Caco-2 (cell line): ENCODE measurements around the gene NEURL2. TPM values are rescaled to one million over a fixed set of nuclear protein-coding genes. Genes with fewer than 3 reads are reported as not detected.

Experiments
- BruUV-seq: library from RNA; stranded (reverse); fragments of 400-500 nt; replicated peaks from 2 replicates; lab custom pipeline; 2021; lab: Mats Ljungman, UMichigan
- CTCF ChIA-PET: fragments of 300-600 bp; sonication (Branson Sonifier 250); formaldehyde crosslinking; loops from one replicate; lab custom pipeline; 2022; ENCODE audit warnings: antibody characterized with exemption; lab: Charles Lee
- POLR2A ChIA-PET: fragments of 300-600 bp; sonication (Branson Sonifier 250); formaldehyde crosslinking; loops from one replicate; lab custom pipeline; 2022; ENCODE audit warnings: antibody characterized with exemption; lab: Charles Lee
- DNase-seq, 2 experiments: peaks; one replicate each; pipeline versions ENCODE4 v3.0.0 to v3.0.0-alpha.2; 2020 to 2022
- H3K27me3 ChIP-seq: replicated peaks from 2 replicates; pipeline ENCODE4 v1.6.0; 2011; ENCODE audit warnings: low read length; ENCODE audit not compliant: control insufficient read depth, insufficient read depth
- H3K36me3 ChIP-seq: 2 replicates; pipeline ENCODE4 v1.5.1; 2011; ENCODE audit warnings: low read length; ENCODE audit not compliant: control insufficient read depth, insufficient read depth
- H3K4me1 ChIP-seq: fragments of 250-450 bp; sonication (Bioruptor Pico); 2 replicates; pipeline ENCODE4 v1.5.1; 2020; ENCODE audit warnings: mild to moderate bottlenecking
- H3K4me3 ChIP-seq: 2 replicates; pipeline ENCODE4 v1.5.1; 2011; ENCODE audit warnings: low read depth, mild to moderate bottlenecking, control low read depth, low read length
- H3K9me3 ChIP-seq: fragments of 250-450 bp; sonication (Bioruptor Pico); 2 replicates; pipeline ENCODE4 v1.5.1; 2020; ENCODE audit warnings: mild to moderate bottlenecking, moderate library complexity
- H3K27ac Mint-ChIP-seq: one replicate; pipeline ENCODE4 v1.8.0; 2022; ENCODE audit warnings: mixed read lengths; ENCODE audit not compliant: unreplicated experiment
- H3K27me3 Mint-ChIP-seq: one replicate; pipeline ENCODE4 v1.8.0; 2022; ENCODE audit warnings: mixed read lengths; ENCODE audit not compliant: insufficient read depth, unreplicated experiment
- H3K36me3 Mint-ChIP-seq: one replicate; pipeline ENCODE4 v1.8.0; 2022; ENCODE audit warnings: mild to moderate bottlenecking, mixed read lengths; ENCODE audit not compliant: insufficient read depth, unreplicated experiment
- H3K4me1 Mint-ChIP-seq: one replicate; pipeline ENCODE4 v1.8.0; 2022; ENCODE audit warnings: low read depth, mixed read lengths; ENCODE audit not compliant: unreplicated experiment
- H3K4me3 Mint-ChIP-seq: one replicate; pipeline ENCODE4 v1.8.0; 2022; ENCODE audit warnings: mild to moderate bottlenecking, moderate library complexity, mixed read lengths; ENCODE audit not compliant: unreplicated experiment
- H3K9me3 Mint-ChIP-seq: one replicate; pipeline ENCODE4 v1.8.0; 2022; ENCODE audit warnings: mixed read lengths; ENCODE audit not compliant: unreplicated experiment
- CTCF ChIP-seq, 2 experiments: fragments of 200-600 bp in 1 of 2; IDR thresholded peaks; 1 replicate in 1 of 2; 2 replicates in 1 of 2; pipeline versions ENCODE4 v1.5.1 to v1.8.0; 2011 to 2022; ENCODE audit warnings: antibody characterized with exemption in 1 of 2, control low read depth in 1 of 2, inconsistent platforms in 1 of 2, low read depth in 1 of 2, low read length in 1 of 2, mild to moderate bottlenecking in 1 of 2, moderate library complexity in 1 of 2; ENCODE audit not compliant: insufficient read depth in 1 of 2, severe bottlenecking in 1 of 2, unreplicated experiment in 1 of 2
- intact Hi-C: fragments of 100-400 bp; cut with micrococcal nuclease; formaldehyde crosslinking; loops from one replicate; pipeline ENCODE4 v1.10.0; 2022; ENCODE audit not compliant: unreplicated experiment
- total RNA-seq: library from RNA; stranded (reverse); gene quantifications from 2 replicates; pipeline ENCODE4 v1.2.3, GENCODE V29; 2022

The NEURL2 gene
- total RNA-seq, 1 experiment from 2014 or later, result 12.6 TPM

GRCh38 chr20:45908084-45908483 is 17.1 kb upstream of the NEURL2 start:
- Mint-ChIP-seq H3K27me3 (no peaks in the 10 kb centered on the region), H3K9me3 (no peaks in the 10 kb centered on the region), H3K4me3 (no peak overlapping the region), H3K36me3 (peaks cover 19% of the 10 kb centered on the region), H3K4me1 (peaks cover 13% of the 10 kb centered on the region), H3K27ac (no peak overlapping the region)
- H3K4me1 ChIP-seq, result peaks cover 12% of the 10 kb centered on the region
- no peak for TF ChIP-seq CTCF (IDR thresholded peaks at IDR 0.05; ENCODE audit: insufficient read depth in 1 of 2, low read depth in 1 of 2, low read length in 1 of 2, severe bottlenecking in 1 of 2, unreplicated experiment in 1 of 2)
- CTCF ChIA-PET, result interaction anchor here (0.9 kb wide), 2 partner anchors 25 to 62 kb away, joined by 3 read pairs; no protein-coding TSS in a partner anchor
- BruUV-seq, result no TSS peak
- H3K27me3 ChIP-seq, result no peaks in the 10 kb centered on the region
- H3K36me3 ChIP-seq, result no peaks in the 10 kb centered on the region
- no peak overlapping the region for H3K4me3 ChIP-seq
- no peak for DNase-seq
- POLR2A ChIA-PET, result interaction anchor here (0.7 kb wide), 1 partner anchor 38 kb away, joined by 3 read pairs; no protein-coding TSS in a partner anchor
- intact Hi-C loops, result no loop called here
- no peaks in the 10 kb centered on the region for H3K9me3 ChIP-seq

GRCh38 chr20:45907219-45907948 is 16.4 kb upstream of the NEURL2 start:
- Histone ChIP-seq H3K36me3 (no peaks in the 10 kb centered on the region), H3K4me3 (no peak overlapping the region), H3K9me3 (no peaks in the 10 kb centered on the region), H3K27me3 (no peaks in the 10 kb centered on the region), H3K4me1 (peaks cover 10% of the 10 kb centered on the region)
- H3K27ac Mint-ChIP-seq, result no peak overlapping the region
- BruUV-seq, result no TSS peak
- POLR2A ChIA-PET, result interaction anchor here (0.7 kb wide), 1 partner anchor 37 kb away, joined by 3 read pairs; no protein-coding TSS in a partner anchor
- peaks cover 19% of the 10 kb centered on the region for H3K36me3 Mint-ChIP-seq
- no peaks in the 10 kb centered on the region for H3K9me3 Mint-ChIP-seq
- CTCF ChIA-PET, result interaction anchor here (0.9 kb wide), 2 partner anchors 26 to 62 kb away, joined by 3 read pairs; no protein-coding TSS in a partner anchor
- no peak for TF ChIP-seq CTCF (IDR thresholded peaks at IDR 0.05; ENCODE audit: insufficient read depth in 1 of 2, low read depth in 1 of 2, low read length in 1 of 2, severe bottlenecking in 1 of 2, unreplicated experiment in 1 of 2)
- no peak overlapping the region for H3K4me3 Mint-ChIP-seq
- intact Hi-C loops, result no loop called here
- DNase-seq, result no peak
- H3K4me1 Mint-ChIP-seq, result peaks cover 13% of the 10 kb centered on the region
- no peaks in the 10 kb centered on the region for H3K27me3 Mint-ChIP-seq

GRCh38 chr20:45905505-45906079 is 14.6 kb upstream of the NEURL2 start:
- no peak overlapping the region for H3K27ac Mint-ChIP-seq
- intact Hi-C loops, result no loop called here
- H3K4me3 ChIP-seq, result no peak overlapping the region
- H3K4me3 Mint-ChIP-seq, result no peak overlapping the region
- no peaks in the 10 kb centered on the region for H3K27me3 Mint-ChIP-seq
- H3K36me3 Mint-ChIP-seq, result peaks cover 5% of the 10 kb centered on the region
- TF ChIP-seq CTCF (IDR thresholded peaks at IDR 0.05; ENCODE audit: insufficient read depth in 1 of 2, low read depth in 1 of 2, low read length in 1 of 2, severe bottlenecking in 1 of 2, unreplicated experiment in 1 of 2), result no peak
- CTCF ChIA-PET, result interaction anchor here (0.6 to 1.4 kb wide), 6 partner anchors 14 to 64 kb away, joined by 3 to 7 read pairs (median 3); partner anchors contain the start of genes CTSA and NEURL2
- POLR2A ChIA-PET, result interaction anchor here (0.5 to 1.2 kb wide), 5 partner anchors 16 to 177 kb away, joined by 3 to 12 read pairs (median 3); partner anchors contain the start of gene PCIF1
- H3K4me1 Mint-ChIP-seq, result peaks cover 9% of the 10 kb centered on the region
- BruUV-seq, result no TSS peak
- H3K4me1 ChIP-seq, result no peaks in the 10 kb centered on the region
- no peak for DNase-seq
- H3K36me3 ChIP-seq, result no peaks in the 10 kb centered on the region
- H3K9me3 ChIP-seq, result no peaks in the 10 kb centered on the region
- no peaks in the 10 kb centered on the region for H3K27me3 ChIP-seq
- no peaks in the 10 kb centered on the region for H3K9me3 Mint-ChIP-seq
